Measurements from ENCODE around the gene RSBN1L. TPM values are rescaled to one million over a fixed set of nuclear protein-coding genes. Genes with fewer than 3 reads are reported as not detected.

The RSBN1L gene
- polyA plus RNA-seq, 4 donors = 6.4 to 17.5 (median 7.4) TPM

- Histone ChIP-seq H3K27ac (ENCODE audit: low read depth in 1 of 3, low read length in 2 of 3) (no peak overlapping the region), H3K4me3 (ENCODE audit: low read depth in 1 of 3, low read length in 3 of 3) (no peak overlapping the region), H3K27me3 (ENCODE audit: control insufficient read depth in 3 of 3, insufficient read depth in 3 of 3, low read length in 3 of 3) (no peaks in the 10 kb centered on the region), H3K4me1 (ENCODE audit: control insufficient read depth in 3 of 3, insufficient read depth in 2 of 3, low read depth in 1 of 3, low read length in 2 of 3) (peaks cover 0 to 4% (median 0%) of the 10 kb centered on the region in 3 donors), H3K36me3 (ENCODE audit: control insufficient read depth in 3 of 3, insufficient read depth in 2 of 3, low read depth in 1 of 3, low read length in 3 of 3) (peaks cover 0 to 2% (median 2%) of the 10 kb centered on the region in 3 donors), H3K9me3 (ENCODE audit: control insufficient read depth in 2 of 2, insufficient read depth in 1 of 2, low read depth in 1 of 2, low read length in 1 of 2) (no peaks in the 10 kb centered on the region)
- FAIRE-seq = no peak
- DNase-seq = peak in 1 of 2 donors; percentile 91
- 38 to 73% (median 42%) methylated on average over 5 of the region's 5 CpGs for WGBS, 3 donors
These were observed 21.4 kb upstream of the RSBN1L start for GRCh38 chr7:77674878-77675277.

GRCh38 chr7:77679608-77680007 is 16.7 kb upstream of the RSBN1L start:
- Histone ChIP-seq H3K27ac (ENCODE audit: low read depth in 1 of 3, low read length in 2 of 3) (peak overlapping the region in 1 of 3 donors; percentile 45), H3K4me3 (ENCODE audit: low read depth in 1 of 3, low read length in 3 of 3) (no peak overlapping the region), H3K9me3 (ENCODE audit: control insufficient read depth in 2 of 2, insufficient read depth in 1 of 2, low read depth in 1 of 2, low read length in 1 of 2) (no peaks in the 10 kb centered on the region), H3K36me3 (ENCODE audit: control insufficient read depth in 3 of 3, insufficient read depth in 2 of 3, low read depth in 1 of 3, low read length in 3 of 3) (peaks cover 2 to 22% (median 3%) of the 10 kb centered on the region in 3 donors), H3K27me3 (ENCODE audit: control insufficient read depth in 3 of 3, insufficient read depth in 3 of 3, low read length in 3 of 3) (no peaks in the 10 kb centered on the region), H3K4me1 (ENCODE audit: control insufficient read depth in 3 of 3, insufficient read depth in 2 of 3, low read depth in 1 of 3, low read length in 2 of 3) (peaks cover 0 to 5% (median 2%) of the 10 kb centered on the region in 3 donors)
- DNase-seq = peak; percentile 81 to 82
- FAIRE-seq = no peak

GRCh38 chr7:77680266-77680665 is 16.0 kb upstream of the RSBN1L start:
- Histone ChIP-seq H3K4me1 (ENCODE audit: control insufficient read depth in 3 of 3, insufficient read depth in 2 of 3, low read depth in 1 of 3, low read length in 2 of 3) (peaks cover 0 to 8% (median 2%) of the 10 kb centered on the region in 3 donors), H3K27me3 (ENCODE audit: control insufficient read depth in 3 of 3, insufficient read depth in 3 of 3, low read length in 3 of 3) (no peaks in the 10 kb centered on the region), H3K9me3 (ENCODE audit: control insufficient read depth in 2 of 2, insufficient read depth in 1 of 2, low read depth in 1 of 2, low read length in 1 of 2) (no peaks in the 10 kb centered on the region), H3K4me3 (ENCODE audit: low read depth in 1 of 3, low read length in 3 of 3) (no peak overlapping the region), H3K27ac (ENCODE audit: low read depth in 1 of 3, low read length in 2 of 3) (no peak overlapping the region), H3K36me3 (ENCODE audit: control insufficient read depth in 3 of 3, insufficient read depth in 2 of 3, low read depth in 1 of 3, low read length in 3 of 3) (peaks cover 2 to 22% (median 3%) of the 10 kb centered on the region in 3 donors)
- no peak for FAIRE-seq
- WGBS, 3 donors = 81 to 92% (median 92%) methylated on average over 6 to 7 of the region's 7 CpGs
- no peak for DNase-seq

- H3K9me3 ChIP-seq (ENCODE audit: control insufficient read depth in 2 of 2, insufficient read depth in 1 of 2, low read depth in 1 of 2, low read length in 1 of 2) = no peaks in the 10 kb centered on the region
- no peak overlapping the region for H3K4me3 ChIP-seq (ENCODE audit: low read depth in 1 of 3, low read length in 3 of 3)
- no peaks in the 10 kb centered on the region for H3K27me3 ChIP-seq (ENCODE audit: control insufficient read depth in 3 of 3, insufficient read depth in 3 of 3, low read length in 3 of 3)
- DNase-seq (no peak), FAIRE-seq (no peak)
- peaks cover 0 to 25% (median 3%) of the 10 kb centered on the region in 3 donors for H3K36me3 ChIP-seq (ENCODE audit: control insufficient read depth in 3 of 3, insufficient read depth in 2 of 3, low read depth in 1 of 3, low read length in 3 of 3)
- peak overlapping the region in 1 of 3 donors; percentile 39 for H3K27ac ChIP-seq (ENCODE audit: low read depth in 1 of 3, low read length in 2 of 3)
- H3K4me1 ChIP-seq (ENCODE audit: control insufficient read depth in 3 of 3, insufficient read depth in 2 of 3, low read depth in 1 of 3, low read length in 2 of 3) = peaks cover 4 to 18% (median 11%) of the 10 kb centered on the region in 3 donors
- 54 to 64% (median 61%) methylated on average over 9 of the region's 9 CpGs for WGBS, 3 donors
These were observed 12.2 kb upstream of the RSBN1L start for GRCh38 chr7:77684030-77684429.

- 9 to 34% (median 31%) methylated on average over 5 of the region's 5 CpGs for WGBS, 3 donors
- FAIRE-seq = no peak
- H3K4me3 ChIP-seq (ENCODE audit: low read depth in 1 of 3, low read length in 3 of 3) = no peak overlapping the region
- peaks cover 0 to 30% (median 3%) of the 10 kb centered on the region in 3 donors for H3K36me3 ChIP-seq (ENCODE audit: control insufficient read depth in 3 of 3, insufficient read depth in 2 of 3, low read depth in 1 of 3, low read length in 3 of 3)
- no peaks in the 10 kb centered on the region for H3K9me3 ChIP-seq (ENCODE audit: control insufficient read depth in 2 of 2, insufficient read depth in 1 of 2, low read depth in 1 of 2, low read length in 1 of 2)
- no peaks in the 10 kb centered on the region for H3K27me3 ChIP-seq (ENCODE audit: control insufficient read depth in 3 of 3, insufficient read depth in 3 of 3, low read length in 3 of 3)
- H3K27ac ChIP-seq (ENCODE audit: low read depth in 1 of 3, low read length in 2 of 3) = peak overlapping the region; percentile 36 to 56 (median 50)
- H3K4me1 ChIP-seq (ENCODE audit: control insufficient read depth in 3 of 3, insufficient read depth in 2 of 3, low read depth in 1 of 3, low read length in 2 of 3) = peaks cover 4 to 16% (median 12%) of the 10 kb centered on the region in 3 donors
- peak; percentile 60 to 67 for DNase-seq
These were observed 11.0 kb upstream of the RSBN1L start for GRCh38 chr7:77685233-77685632.

GRCh38 chr7:77687100-77687746 is 9.0 kb upstream of the RSBN1L start:
- Histone ChIP-seq H3K36me3 (ENCODE audit: control insufficient read depth in 3 of 3, insufficient read depth in 2 of 3, low read depth in 1 of 3, low read length in 3 of 3) (peaks cover 0 to 29% (median 3%) of the 10 kb centered on the region in 3 donors), H3K27ac (ENCODE audit: low read depth in 1 of 3, low read length in 2 of 3) (peak overlapping the region in 2 of 3 donors; percentile 15 to 33), H3K4me3 (ENCODE audit: low read depth in 1 of 3, low read length in 3 of 3) (no peak overlapping the region), H3K4me1 (ENCODE audit: control insufficient read depth in 3 of 3, insufficient read depth in 2 of 3, low read depth in 1 of 3, low read length in 2 of 3) (peaks cover 7 to 21% (median 19%) of the 10 kb centered on the region in 3 donors), H3K9me3 (ENCODE audit: control insufficient read depth in 2 of 2, insufficient read depth in 1 of 2, low read depth in 1 of 2, low read length in 1 of 2) (no peaks in the 10 kb centered on the region), H3K27me3 (ENCODE audit: control insufficient read depth in 3 of 3, insufficient read depth in 3 of 3, low read length in 3 of 3) (no peaks in the 10 kb centered on the region)
- DNase-seq (no peak), FAIRE-seq (no peak)
- WGBS, 3 donors = 50 to 68% (median 65%) methylated on average over 1 of the region's 1 CpG

GRCh38 chr7:77687747-77688144 is 8.5 kb upstream of the RSBN1L start:
- WGBS, 3 donors = 61 to 77% (median 75%) methylated on average over 1 of the region's 1 CpG
- peaks cover 7 to 24% (median 19%) of the 10 kb centered on the region in 3 donors for H3K4me1 ChIP-seq (ENCODE audit: control insufficient read depth in 3 of 3, insufficient read depth in 2 of 3, low read depth in 1 of 3, low read length in 2 of 3)
- no peaks in the 10 kb centered on the region for H3K9me3 ChIP-seq (ENCODE audit: control insufficient read depth in 2 of 2, insufficient read depth in 1 of 2, low read depth in 1 of 2, low read length in 1 of 2)
- DNase-seq = no peak
- H3K27me3 ChIP-seq (ENCODE audit: control insufficient read depth in 3 of 3, insufficient read depth in 3 of 3, low read length in 3 of 3) = no peaks in the 10 kb centered on the region
- no peak for FAIRE-seq
- peaks cover 0 to 26% (median 3%) of the 10 kb centered on the region in 3 donors for H3K36me3 ChIP-seq (ENCODE audit: control insufficient read depth in 3 of 3, insufficient read depth in 2 of 3, low read depth in 1 of 3, low read length in 3 of 3)
- H3K27ac ChIP-seq (ENCODE audit: low read depth in 1 of 3, low read length in 2 of 3) = peak overlapping the region in 1 of 3 donors; percentile 45
- H3K4me3 ChIP-seq (ENCODE audit: low read depth in 1 of 3, low read length in 3 of 3) = no peak overlapping the region

GRCh38 chr7:77690289-77690688 is 6.0 kb upstream of the RSBN1L start:
- no peaks in the 10 kb centered on the region for H3K27me3 ChIP-seq (ENCODE audit: control insufficient read depth in 3 of 3, insufficient read depth in 3 of 3, low read length in 3 of 3)
- H3K27ac ChIP-seq (ENCODE audit: low read depth in 1 of 3, low read length in 2 of 3) = peak overlapping the region in 2 of 3 donors; percentile 2 to 34
- peak in 1 of 2 donors; percentile 31 for DNase-seq
- 19 to 49% (median 42%) methylated on average over 8 of the region's 8 CpGs for WGBS, 3 donors
- H3K36me3 ChIP-seq (ENCODE audit: control insufficient read depth in 3 of 3, insufficient read depth in 2 of 3, low read depth in 1 of 3, low read length in 3 of 3) = peaks cover 0 to 13% (median 0%) of the 10 kb centered on the region in 3 donors
- no peak for FAIRE-seq
- peaks cover 5 to 29% (median 21%) of the 10 kb centered on the region in 3 donors for H3K4me1 ChIP-seq (ENCODE audit: control insufficient read depth in 3 of 3, insufficient read depth in 2 of 3, low read depth in 1 of 3, low read length in 2 of 3)
- no peak overlapping the region for H3K4me3 ChIP-seq (ENCODE audit: low read depth in 1 of 3, low read length in 3 of 3)
- H3K9me3 ChIP-seq (ENCODE audit: control insufficient read depth in 2 of 2, insufficient read depth in 1 of 2, low read depth in 1 of 2, low read length in 1 of 2) = no peaks in the 10 kb centered on the region
